Body of pancreas (tissue), 4 donors: ENCODE data around the gene RASD2. TPM values are rescaled to one million over a fixed set of nuclear protein-coding genes. Genes with fewer than 3 reads are reported as not detected.

Experiments used
- ATAC-seq: fragments of 150-250 bp; one replicate; pipeline ENCODE4 v1.9.1; 2016
- DNase-seq, 4 donors: peaks; one replicate each; pipeline ENCODE4 v3.0.0-alpha.2; 2019
- H3K27ac ChIP-seq, 4 donors: fragments of 200-600 bp; sonication (generic); 1 replicate in 3 of 4; 2 replicates in 1 of 4; pipeline versions ENCODE4 v1.5.1 to v1.6.1; 2016 to 2019; ENCODE audit warnings: mild to moderate bottlenecking in 1 of 4, mixed read lengths in 1 of 4, moderate library complexity in 1 of 4
- H3K27me3 ChIP-seq, 2 donors: fragments of 200-600 bp; sonication (generic); one replicate each; pipeline ENCODE4 v1.6.0; 2016; ENCODE audit warnings: mild to moderate bottlenecking in 1 of 2
- H3K36me3 ChIP-seq, 2 donors: fragments of 200-600 bp; sonication (generic); replicated peaks in 1 of 2; 2 replicates each; pipeline ENCODE4 v1.5.1; 2016; ENCODE audit warnings: low read depth in 2 of 2; ENCODE audit not compliant: insufficient read depth in 1 of 2
- H3K4me1 ChIP-seq: fragments of 200-600 bp; sonication (generic); one replicate; pipeline ENCODE4 v1.6.0; 2016
- H3K4me3 ChIP-seq, 2 donors: fragments of 200-600 bp; sonication (generic); 1 replicate in 1 of 2; 2 replicates in 1 of 2; pipeline ENCODE4 v1.5.1; 2016 to 2019
- H3K9me3 ChIP-seq, 3 donors: fragments of 200-600 bp; sonication (generic); 1 replicate in 2 of 3; 2 replicates in 1 of 3; pipeline ENCODE4 v1.5.1; 2016
- POLR2A ChIP-seq, 3 donors: fragments of 450-650 bp; IDR thresholded peaks; one replicate each; pipeline ENCODE4 v1.6.1; 2016; ENCODE audit warnings: antibody characterized with exemption in 3 of 3, mild to moderate bottlenecking in 2 of 3
- WGBS, 2 donors: methylation state at CpG; one replicate each; pipeline ENCODE4 v1.1.5; 2017; 5-methylcytosine and 5-hydroxymethylcytosine counted together
- intact Hi-C: fragments of 100-400 bp; cut with DNase I; formaldehyde crosslinking; loops from one replicate; pipeline ENCODE4 v1.15.1; 2023
- total RNA-seq, 2 donors: library from RNA; depleted of rRNA; stranded (reverse); fragments of >200 nt; gene quantifications; one replicate each; pipeline ENCODE4 v1.1.0, GENCODE V29; 2016
- TF ChIP-seq, protein P1 (sequence below), 7 experiments: fragments of 450-650 bp in 4 of 7; fragments of 200-600 bp in 3 of 7; sonication (generic) in 3 of 7; IDR thresholded peaks; one replicate each; pipeline ENCODE4 v1.5.1; 2016 to 2019; ENCODE audit warnings: antibody characterized with exemption in 7 of 7

Gene RASD2
- total RNA-seq, 2 donors from 2014 or later: 0.26 to 3.6 TPM

DNA sequence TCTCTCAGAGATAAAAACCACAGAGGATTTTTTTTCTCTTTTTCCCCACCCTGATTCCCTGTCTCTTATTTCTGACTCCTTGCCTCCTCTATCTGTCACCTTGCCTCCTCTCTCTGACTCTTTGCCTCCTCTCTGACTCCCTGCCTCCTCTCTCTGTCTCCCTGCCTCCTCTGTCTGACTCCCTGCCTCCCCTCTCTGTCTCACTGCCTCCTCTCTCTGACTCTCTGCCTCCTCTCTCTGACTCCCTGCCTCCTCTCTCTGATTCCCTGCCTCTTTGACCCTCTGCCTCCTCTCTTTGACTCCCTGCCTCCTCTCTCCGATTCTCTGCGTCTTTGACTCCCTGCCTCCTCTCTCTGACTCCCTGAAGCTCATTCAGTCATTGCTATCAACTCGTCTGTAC, 3.1 kb downstream of the RASD2 start:
- H3K4me1 ChIP-seq: peaks cover 17% of the 10 kb centered on the region

DNA sequence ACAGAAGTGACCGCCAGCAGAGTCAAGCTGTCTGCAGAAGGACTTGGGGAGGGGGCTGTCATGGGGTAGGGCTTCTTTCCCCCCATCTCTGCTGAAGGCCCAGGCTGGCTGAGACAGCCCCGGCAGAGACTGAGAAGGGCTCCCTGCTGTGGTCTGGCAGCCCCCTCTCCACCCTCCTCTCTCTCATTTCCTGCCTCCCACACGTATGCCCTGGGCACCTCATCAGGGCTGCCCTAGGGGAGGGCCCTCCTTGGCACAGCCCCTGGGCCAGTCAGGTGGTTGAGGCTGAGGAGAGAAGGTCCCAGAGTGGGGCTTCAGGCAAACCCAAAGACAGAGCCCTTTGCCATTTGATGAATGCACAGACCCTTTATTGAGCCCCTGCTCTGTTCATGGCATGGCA, 3.6 kb downstream of the RASD2 start:
- no peak for ATAC-seq
- peaks cover 17% of the 10 kb centered on the region for H3K4me1 ChIP-seq
- no peak overlapping the region for H3K4me3 ChIP-seq
- no peak for DNase-seq
- intact Hi-C loops: no loop called here
- TF ChIP-seq POLR2A (IDR thresholded peaks at IDR 0.05): no peak
- TF ChIP-seq, protein P1, sequence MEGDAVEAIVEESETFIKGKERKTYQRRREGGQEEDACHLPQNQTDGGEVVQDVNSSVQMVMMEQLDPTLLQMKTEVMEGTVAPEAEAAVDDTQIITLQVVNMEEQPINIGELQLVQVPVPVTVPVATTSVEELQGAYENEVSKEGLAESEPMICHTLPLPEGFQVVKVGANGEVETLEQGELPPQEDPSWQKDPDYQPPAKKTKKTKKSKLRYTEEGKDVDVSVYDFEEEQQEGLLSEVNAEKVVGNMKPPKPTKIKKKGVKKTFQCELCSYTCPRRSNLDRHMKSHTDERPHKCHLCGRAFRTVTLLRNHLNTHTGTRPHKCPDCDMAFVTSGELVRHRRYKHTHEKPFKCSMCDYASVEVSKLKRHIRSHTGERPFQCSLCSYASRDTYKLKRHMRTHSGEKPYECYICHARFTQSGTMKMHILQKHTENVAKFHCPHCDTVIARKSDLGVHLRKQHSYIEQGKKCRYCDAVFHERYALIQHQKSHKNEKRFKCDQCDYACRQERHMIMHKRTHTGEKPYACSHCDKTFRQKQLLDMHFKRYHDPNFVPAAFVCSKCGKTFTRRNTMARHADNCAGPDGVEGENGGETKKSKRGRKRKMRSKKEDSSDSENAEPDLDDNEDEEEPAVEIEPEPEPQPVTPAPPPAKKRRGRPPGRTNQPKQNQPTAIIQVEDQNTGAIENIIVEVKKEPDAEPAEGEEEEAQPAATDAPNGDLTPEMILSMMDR (IDR thresholded peaks at IDR 0.05): no peak
- no peaks in the 10 kb centered on the region for H3K27me3 ChIP-seq
- no peak overlapping the region for H3K27ac ChIP-seq
- no peaks in the 10 kb centered on the region for H3K9me3 ChIP-seq
- 20 to 42% methylated on average over 3 of the region's 3 CpGs for WGBS, 2 donors
- H3K36me3 ChIP-seq: no peaks in the 10 kb centered on the region

More for the DNA sequence above, 3.1 kb downstream of the RASD2 start:
- Histone ChIP-seq H3K27ac (no peak overlapping the region), H3K36me3 (no peaks in the 10 kb centered on the region), H3K27me3 (no peaks in the 10 kb centered on the region), H3K4me3 (no peak overlapping the region), H3K9me3 (no peaks in the 10 kb centered on the region)
- TF ChIP-seq POLR2A (IDR thresholded peaks at IDR 0.05): no peak
- ATAC-seq (no peak), DNase-seq (no peak)
- intact Hi-C loops: no loop called here
- 37 to 48% methylated on average over 3 of the region's 3 CpGs for WGBS, 2 donors

DNA sequence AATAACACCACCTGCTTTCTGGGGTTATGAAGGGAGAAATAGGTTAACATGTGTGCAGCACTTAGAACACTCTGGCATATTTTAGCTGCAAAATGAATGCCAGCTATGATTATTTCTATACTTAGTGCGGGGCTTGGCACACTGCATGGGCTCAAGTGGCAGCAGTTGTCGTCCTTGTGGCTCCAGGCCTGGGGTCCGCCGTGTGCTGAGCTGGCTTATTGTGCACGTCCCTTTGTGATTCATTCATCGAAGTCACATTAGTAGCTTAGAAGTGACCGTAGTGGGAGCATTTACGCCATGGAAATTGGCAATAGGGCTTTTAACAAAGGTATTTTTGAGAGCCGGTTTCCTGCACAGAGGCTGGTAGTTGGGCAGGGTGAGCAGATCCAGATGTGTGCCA, 4.2 kb downstream of the RASD2 start:
- no peaks in the 10 kb centered on the region for H3K36me3 ChIP-seq
- no peak overlapping the region for H3K4me3 ChIP-seq
- TF ChIP-seq POLR2A (IDR thresholded peaks at IDR 0.05): no peak
- TF ChIP-seq, protein P1 (IDR thresholded peaks at IDR 0.05): no peak
- no peaks in the 10 kb centered on the region for H3K9me3 ChIP-seq
- ATAC-seq (no peak), DNase-seq (no peak)
- no peaks in the 10 kb centered on the region for H3K27me3 ChIP-seq
- no peak overlapping the region for H3K27ac ChIP-seq
- intact Hi-C loops: no loop called here
- H3K4me1 ChIP-seq: peaks cover 13% of the 10 kb centered on the region
- 63 to 69% methylated on average over 8 to 9 of the region's 9 CpGs for WGBS, 2 donors

DNA sequence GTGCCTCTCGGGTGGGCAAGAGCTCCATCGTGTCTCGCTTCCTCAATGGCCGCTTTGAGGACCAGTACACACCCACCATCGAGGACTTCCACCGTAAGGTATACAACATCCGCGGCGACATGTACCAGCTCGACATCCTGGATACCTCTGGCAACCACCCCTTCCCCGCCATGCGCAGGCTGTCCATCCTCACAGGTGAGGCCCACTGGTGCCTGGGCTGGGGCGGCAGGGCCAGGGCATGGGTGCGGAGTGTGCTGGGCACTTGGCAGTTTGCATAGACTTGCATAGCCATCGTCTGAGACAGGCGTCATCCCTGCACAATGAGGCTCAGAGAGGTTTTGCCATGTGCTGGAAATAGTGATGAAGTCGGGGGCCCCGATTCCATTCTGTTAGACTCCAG, 6.3 kb downstream of the RASD2 start:
- Histone ChIP-seq H3K27me3 (no peaks in the 10 kb centered on the region), H3K36me3 (no peaks in the 10 kb centered on the region), H3K27ac (no peak overlapping the region), H3K4me3 (no peak overlapping the region), H3K9me3 (no peaks in the 10 kb centered on the region), H3K4me1 (no peaks in the 10 kb centered on the region)
- DNase-seq (no peak), ATAC-seq (no peak)
- TF ChIP-seq, protein P1 (IDR thresholded peaks at IDR 0.05): no peak
- TF ChIP-seq POLR2A (IDR thresholded peaks at IDR 0.05): no peak
- WGBS, 2 donors: 84 to 92% methylated on average over 9 to 17 of the region's 18 CpGs
- intact Hi-C loops: no loop called here

DNA sequence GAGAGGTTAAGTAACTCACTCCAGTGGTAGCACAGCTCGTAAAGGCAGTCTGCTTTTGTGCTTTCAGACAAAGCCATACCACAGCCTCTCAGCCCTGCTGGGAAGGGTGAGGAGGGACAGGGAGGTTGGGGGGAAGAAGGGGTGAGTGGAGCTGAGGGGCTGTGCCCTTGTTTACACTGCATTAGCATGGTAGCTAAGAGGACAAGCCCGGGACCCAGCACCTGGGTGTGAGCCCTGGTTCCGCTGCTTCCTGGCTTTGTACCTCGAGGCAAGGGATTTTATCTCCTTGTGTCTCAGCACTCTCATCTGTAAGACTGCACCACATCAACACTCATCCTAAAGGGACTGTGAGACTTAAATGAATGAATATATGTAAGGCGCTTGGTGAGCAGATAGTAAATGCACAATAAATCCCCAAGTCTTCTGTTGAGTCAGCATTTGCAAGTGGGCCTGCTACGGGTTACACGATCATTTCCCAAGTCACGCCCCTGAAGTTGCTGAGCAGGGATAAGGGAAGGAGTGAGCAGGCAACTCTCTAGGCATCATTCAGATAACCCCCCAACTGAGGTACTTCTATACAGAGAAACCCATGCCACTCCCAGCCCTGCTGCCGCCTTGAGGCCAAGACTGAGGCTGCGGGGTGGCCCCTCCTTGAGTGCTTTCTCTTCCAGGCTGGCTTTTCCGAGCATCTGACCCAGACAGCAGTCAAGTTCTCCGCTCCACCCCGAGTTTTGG, 7.5 kb downstream of the RASD2 start:
- DNase-seq: no peak
- H3K36me3 ChIP-seq: no peaks in the 10 kb centered on the region
- 51 to 63% methylated on average over 13 of the region's 13 CpGs for WGBS, 2 donors
- no peaks in the 10 kb centered on the region for H3K9me3 ChIP-seq
- no peak overlapping the region for H3K27ac ChIP-seq
- TF ChIP-seq, protein P1 (IDR thresholded peaks at IDR 0.05): no peak
- TF ChIP-seq POLR2A (IDR thresholded peaks at IDR 0.05): no peak
- intact Hi-C loops: no loop called here
- no peak for ATAC-seq
- H3K27me3 ChIP-seq: no peaks in the 10 kb centered on the region
- no peaks in the 10 kb centered on the region for H3K4me1 ChIP-seq
- H3K4me3 ChIP-seq: no peak overlapping the region
